Measurements from ENCODE around the gene IL17RE.

GRCh38 chr3:9916346-9916733, 13.7 kb downstream of the IL17RE start:
- TF ChIP-seq CTCF (IDR thresholded peaks at IDR 0.05; ENCODE audit: low read depth, low read length, poor library complexity, severe bottlenecking) (no peak), EZH2phosphoT487 (IDR thresholded peaks at IDR 0.05; ENCODE audit: borderline replicate concordance, low read length) (no peak)
